Activated CD4-positive, alpha-beta T cell treated with anti-CD3 and anti-CD28 coated beads, Interleukin-2, amount 10 ng/mL, durations not matched to agents 24 days and 14 days (primary cell): ENCODE data around the gene RBM38. TPM values are rescaled to one million over a fixed set of nuclear protein-coding genes. Genes with fewer than 3 reads are reported as not detected.
A peak's percentile ranks its signal among the peaks of the same experiment; 100 is the strongest.

Experiments used
- DNase-seq: peaks from one replicate; pipeline ENCODE4 v3.0.0; 2022
- H3K27ac Mint-ChIP-seq: one replicate; pipeline ENCODE4 v1.8.0; 2022; ENCODE audit warnings: mild to moderate bottlenecking, mixed read lengths
- H3K27me3 Mint-ChIP-seq: one replicate; pipeline ENCODE4 v1.8.0; 2022; ENCODE audit warnings: mixed read lengths
- H3K36me3 Mint-ChIP-seq: one replicate; pipeline ENCODE4 v1.8.0; 2022; ENCODE audit warnings: low read depth, mild to moderate bottlenecking, mixed read lengths
- H3K4me1 Mint-ChIP-seq: one replicate; pipeline ENCODE4 v1.8.0; 2021; ENCODE audit warnings: mixed read lengths
- H3K4me3 Mint-ChIP-seq: one replicate; pipeline ENCODE4 v1.8.0; 2022; ENCODE audit warnings: mild to moderate bottlenecking, moderate library complexity, mixed read lengths
- H3K9me3 Mint-ChIP-seq: one replicate; pipeline ENCODE4 v1.8.0; 2021; ENCODE audit warnings: mixed read lengths
- intact Hi-C: fragments of 100-400 bp; cut with micrococcal nuclease; formaldehyde crosslinking; loops from one replicate; pipeline ENCODE4 v1.15.1; 2023
- total RNA-seq: library from RNA; stranded (reverse); gene quantifications from 2 replicates; pipeline ENCODE4 v1.2.3, GENCODE V29; 2022

The RBM38 gene
- total RNA-seq, 1 donor from 2014 or later, result 100 TPM

- no peak for DNase-seq
- no peaks in the 10 kb centered on the region for H3K9me3 Mint-ChIP-seq
- H3K4me1 Mint-ChIP-seq, result peaks cover 12% of the 10 kb centered on the region
- H3K4me3 Mint-ChIP-seq, result no peak overlapping the region
- H3K36me3 Mint-ChIP-seq, result no peaks in the 10 kb centered on the region
- no peak overlapping the region for H3K27ac Mint-ChIP-seq
- peaks cover 20% of the 10 kb centered on the region for H3K27me3 Mint-ChIP-seq
- intact Hi-C loops, result no loop called here
Observed at GRCh38 chr20:57450931-57451330, 59.7 kb downstream of the RBM38 start.

GRCh38 chr20:57451431-57451794 is 60.2 kb downstream of the RBM38 start:
- Mint-ChIP-seq H3K4me1 (peaks cover 12% of the 10 kb centered on the region), H3K27ac (no peak overlapping the region), H3K27me3 (peaks cover 18% of the 10 kb centered on the region), H3K36me3 (no peaks in the 10 kb centered on the region), H3K4me3 (no peak overlapping the region), H3K9me3 (no peaks in the 10 kb centered on the region)
- intact Hi-C loops, result no loop called here
- DNase-seq, result no peak

GRCh38 chr20:57451795-57452661 is 60.8 kb downstream of the RBM38 start:
- Mint-ChIP-seq H3K36me3 (no peaks in the 10 kb centered on the region), H3K27me3 (peaks cover 16% of the 10 kb centered on the region), H3K9me3 (no peaks in the 10 kb centered on the region), H3K4me1 (peaks cover 12% of the 10 kb centered on the region), H3K4me3 (no peak overlapping the region), H3K27ac (peak overlapping the region; percentile 31)
- intact Hi-C loops, result no loop called here
- no peak for DNase-seq

- intact Hi-C loops, result no loop called here
- no peak overlapping the region for H3K27ac Mint-ChIP-seq
Observed at GRCh38 chr20:57455386-57455785, 64.2 kb downstream of the RBM38 start.

GRCh38 chr20:57456116-57456515 is 64.9 kb downstream of the RBM38 start:
- H3K4me1 Mint-ChIP-seq, result peaks cover 6% of the 10 kb centered on the region
- no peaks in the 10 kb centered on the region for H3K9me3 Mint-ChIP-seq
- no peak overlapping the region for H3K27ac Mint-ChIP-seq
- no peak for DNase-seq
- intact Hi-C loops, result no loop called here
- H3K27me3 Mint-ChIP-seq, result peaks cover 4% of the 10 kb centered on the region
- H3K4me3 Mint-ChIP-seq, result no peak overlapping the region
- no peaks in the 10 kb centered on the region for H3K36me3 Mint-ChIP-seq

More at GRCh38 chr20:57455386-57455785, 64.2 kb downstream of the RBM38 start:
- Mint-ChIP-seq H3K27me3 (peaks cover 4% of the 10 kb centered on the region), H3K9me3 (no peaks in the 10 kb centered on the region), H3K4me1 (peaks cover 10% of the 10 kb centered on the region), H3K4me3 (no peak overlapping the region), H3K36me3 (no peaks in the 10 kb centered on the region)
- no peak for DNase-seq

- Mint-ChIP-seq H3K27me3 (peaks cover 4% of the 10 kb centered on the region), H3K36me3 (no peaks in the 10 kb centered on the region), H3K4me3 (no peak overlapping the region), H3K9me3 (no peaks in the 10 kb centered on the region), H3K27ac (no peak overlapping the region), H3K4me1 (no peaks in the 10 kb centered on the region)
- no peak for DNase-seq
- intact Hi-C loops, result no loop called here
Observed at GRCh38 chr20:57457243-57458095, 66.3 kb downstream of the RBM38 start.

GRCh38 chr20:57458400-57459160 is 67.4 kb downstream of the RBM38 start:
- Mint-ChIP-seq H3K4me1 (no peaks in the 10 kb centered on the region), H3K27ac (no peak overlapping the region), H3K4me3 (no peak overlapping the region), H3K9me3 (no peaks in the 10 kb centered on the region), H3K36me3 (no peaks in the 10 kb centered on the region), H3K27me3 (peaks cover 4% of the 10 kb centered on the region)
- intact Hi-C loops, result no loop called here
- DNase-seq, result no peak

Other genes starting within 250 kb of the RBM38 start
- 0.07 TPM in 1 of 2 replicates, not detected in the other for gene BMP7, start 124.8 kb upstream of the RBM38 start, total RNA-seq
- gene SPO11, start 61.6 kb upstream of the RBM38 start, total RNA-seq, result not detected in 2 replicates
- 58.2 and 63.4 TPM in 2 replicates for gene RAE1, start 40.1 kb upstream of the RBM38 start, total RNA-seq
- not detected in 2 replicates for gene CTCFL, start 133.7 kb downstream of the RBM38 start, total RNA-seq
- not detected in 2 replicates for gene PCK1, start 169.7 kb downstream of the RBM38 start, total RNA-seq
- gene ZBP1, start 229.0 kb downstream of the RBM38 start, total RNA-seq, result 0.51 and 0.62 TPM in 2 replicates